H7 (cell line): ENCODE results near the gene EIF2B4. TPM values are rescaled to one million over a fixed set of nuclear protein-coding genes. Genes with fewer than 3 reads are reported as not detected.
A peak's percentile ranks its signal among the peaks of the same experiment; 100 is the strongest.

Experiments used
- DNase-seq: peaks from one replicate; pipeline ENCODE4 v3.0.0; 2012
- H3K27me3 ChIP-seq: 2 replicates; pipeline ENCODE4 v1.6.0; 2011; ENCODE audit warnings: mild to moderate bottlenecking, low read length; ENCODE audit not compliant: control insufficient read depth, insufficient read depth
- H3K36me3 ChIP-seq: replicated peaks from 2 replicates; pipeline ENCODE4 v1.5.1; 2011; ENCODE audit warnings: low read length; ENCODE audit not compliant: control insufficient read depth, insufficient read depth
- H3K4me3 ChIP-seq: 2 replicates; pipeline ENCODE4 v1.5.1; 2011; ENCODE audit warnings: low read depth, mild to moderate bottlenecking, control low read depth, low read length, moderate library complexity; ENCODE audit not compliant: insufficient read depth
- total RNA-seq: library from RNA; depleted of rRNA; stranded (reverse); fragments of >200 nt; shearing (Covaris generic); gene quantifications from 2 replicates; pipeline ENCODE4 v1.2.3, GENCODE V29; 2014

Gene EIF2B4
- total RNA-seq, 1 experiment from 2014 or later = 33.1 TPM

GRCh38 chr2:27380626-27381545 is 10.7 kb upstream of the EIF2B4 start, which contains the start of gene ZNF513:
Gene ZNF513 (minus strand): TSS chr2:27380734. CDS start chr2:27380526, 208 bp downstream.
- Histone ChIP-seq H3K36me3 (peaks cover 56% of the 10 kb centered on the region), H3K27me3 (no peaks in the 10 kb centered on the region), H3K4me3 (peak within 1 kb of the TSS; percentile 91)
- peak; percentile 98 for DNase-seq

DNA sequence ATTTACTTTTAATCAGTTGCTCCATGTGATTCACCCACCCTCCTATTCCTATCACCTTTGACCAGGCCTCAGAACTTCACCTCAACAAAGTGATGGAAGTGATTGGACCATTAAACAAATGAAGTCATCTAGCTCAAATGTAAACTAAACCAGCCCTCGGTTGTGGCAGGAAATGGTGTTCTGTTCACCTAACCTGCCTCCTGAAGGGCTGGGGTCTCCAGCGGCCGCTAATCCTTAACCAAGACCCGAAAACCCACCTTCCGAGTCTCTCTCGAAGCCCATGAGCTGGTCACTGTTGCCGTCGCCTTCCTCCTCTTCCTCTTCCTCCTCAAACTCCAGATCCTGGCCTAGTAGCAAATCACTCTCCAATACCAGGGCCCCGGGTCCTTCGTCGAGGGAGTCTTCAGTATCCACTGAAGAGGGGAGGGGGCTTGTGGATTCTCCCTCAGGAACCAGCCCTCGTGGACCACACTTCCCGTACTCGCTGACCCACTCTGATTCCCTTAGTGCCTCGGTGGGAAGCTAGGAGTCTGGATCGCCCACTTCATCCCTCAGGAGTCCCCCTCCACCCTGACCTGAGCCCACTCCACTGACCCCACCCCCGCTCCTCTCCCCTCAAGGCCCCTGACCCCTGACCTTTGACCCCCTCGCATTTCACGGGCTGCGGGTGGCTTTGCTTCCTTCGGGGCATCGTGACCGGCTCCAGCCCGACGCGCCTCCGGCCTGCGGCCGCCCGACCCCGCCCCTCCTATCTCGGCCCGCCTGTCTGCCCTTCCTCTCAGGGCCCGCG is 9.9 kb upstream of the EIF2B4 start:
- H3K27me3 ChIP-seq = no peaks in the 10 kb centered on the region
- DNase-seq = no peak
- peaks cover 57% of the 10 kb centered on the region for H3K36me3 ChIP-seq
- H3K4me3 ChIP-seq = peak overlapping the region; percentile 91

DNA sequence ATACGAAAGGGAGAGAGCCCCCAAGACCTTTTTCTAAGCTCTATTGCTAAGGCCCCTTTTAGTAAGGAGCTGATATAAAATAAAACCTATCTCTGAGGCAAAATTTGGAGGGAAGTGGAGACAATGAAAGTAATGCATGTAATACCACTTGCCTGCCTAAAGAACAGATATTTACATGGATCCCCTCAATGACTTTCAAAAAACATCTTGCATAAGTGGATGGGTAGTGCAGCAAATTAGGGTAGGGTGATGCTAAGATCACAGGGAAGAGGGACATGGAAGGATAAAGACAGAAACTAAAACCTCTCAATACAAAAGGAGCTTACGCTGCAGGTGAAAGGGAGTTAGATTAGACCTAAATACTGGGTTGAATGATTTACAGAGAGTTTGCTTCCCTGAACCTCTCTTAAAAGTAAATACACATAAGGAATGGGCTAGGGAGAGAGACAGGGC is 9.3 kb upstream of the EIF2B4 start:
- no peaks in the 10 kb centered on the region for H3K27me3 ChIP-seq
- DNase-seq = no peak
- peak overlapping the region; percentile 91 for H3K4me3 ChIP-seq
- H3K36me3 ChIP-seq = peaks cover 54% of the 10 kb centered on the region

- no peak for DNase-seq
- Histone ChIP-seq H3K4me3 (no peak overlapping the region), H3K36me3 (peaks cover 53% of the 10 kb centered on the region), H3K27me3 (no peaks in the 10 kb centered on the region)
Observed at GRCh38 chr2:27378809-27379290, 8.7 kb upstream of the EIF2B4 start.

GRCh38 chr2:27378096-27378808 is 8.1 kb upstream of the EIF2B4 start:
- DNase-seq = peak; percentile 56
- H3K27me3 ChIP-seq = no peaks in the 10 kb centered on the region
- H3K4me3 ChIP-seq = no peak overlapping the region
- peaks cover 51% of the 10 kb centered on the region for H3K36me3 ChIP-seq

DNA sequence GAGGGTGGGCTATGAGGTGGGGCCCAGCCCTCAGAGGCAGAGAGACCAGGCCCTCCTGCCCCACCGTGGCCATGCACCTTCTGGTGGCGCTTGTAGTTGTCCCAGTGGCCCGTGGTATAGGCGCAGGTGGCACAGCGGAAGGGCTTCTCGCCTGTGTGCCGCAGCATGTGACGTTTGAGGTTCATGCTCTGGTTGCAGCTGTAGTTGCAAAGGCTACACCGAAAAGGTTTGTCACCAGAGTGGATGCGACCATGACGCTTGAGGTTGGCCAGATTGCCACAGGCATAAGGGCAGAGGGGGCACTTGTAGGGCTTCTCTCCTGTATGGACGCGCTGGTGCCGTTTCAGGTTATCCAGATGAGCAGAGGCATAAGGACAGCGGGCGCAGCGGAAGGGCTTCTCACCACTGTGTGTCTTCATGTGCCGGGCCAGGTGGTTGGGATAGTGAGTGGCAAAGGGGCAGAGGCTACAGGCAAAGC is 7.5 kb upstream of the EIF2B4 start:
- no peak for DNase-seq
- Histone ChIP-seq H3K36me3 (peaks cover 48% of the 10 kb centered on the region), H3K27me3 (no peaks in the 10 kb centered on the region), H3K4me3 (no peak overlapping the region)

GRCh38 chr2:27376866-27377617 is 6.9 kb upstream of the EIF2B4 start:
- peaks cover 45% of the 10 kb centered on the region for H3K36me3 ChIP-seq
- H3K4me3 ChIP-seq = no peak overlapping the region
- DNase-seq = no peak
- H3K27me3 ChIP-seq = no peaks in the 10 kb centered on the region

- DNase-seq = no peak
- Histone ChIP-seq H3K36me3 (peaks cover 38% of the 10 kb centered on the region), H3K4me3 (no peak overlapping the region), H3K27me3 (no peaks in the 10 kb centered on the region)
Observed at GRCh38 chr2:27376151-27376865, 6.2 kb upstream of the EIF2B4 start.

DNA sequence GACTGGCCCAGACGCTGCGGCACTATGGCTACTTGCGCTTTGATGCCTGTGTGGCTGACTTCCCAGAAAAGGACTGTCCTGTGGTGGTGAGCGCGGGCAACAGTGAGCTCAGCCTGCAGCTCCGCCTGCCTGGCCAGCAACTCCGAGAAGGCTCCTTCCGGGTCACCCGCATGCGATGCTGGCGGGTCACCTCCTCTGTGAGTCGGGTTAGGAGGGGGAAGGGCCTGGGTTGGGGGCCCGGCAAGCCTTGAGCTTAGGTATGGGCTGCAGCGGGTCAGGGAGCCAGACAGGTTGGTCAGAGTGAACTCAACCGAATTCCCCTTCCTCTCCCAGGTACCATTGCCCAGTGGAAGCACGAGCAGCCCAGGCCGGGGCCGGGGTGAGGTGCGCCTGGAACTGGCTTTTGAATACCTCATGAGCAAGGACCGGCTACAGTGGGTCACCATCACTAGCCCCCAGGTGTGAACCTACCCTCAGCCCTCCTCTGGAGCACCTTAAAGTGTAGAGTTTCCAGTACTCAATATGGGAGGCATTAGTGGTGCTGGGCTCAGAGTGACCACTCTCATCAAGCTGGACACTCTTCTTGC is 5.5 kb upstream of the EIF2B4 start:
- no peak overlapping the region for H3K4me3 ChIP-seq
- no peaks in the 10 kb centered on the region for H3K27me3 ChIP-seq
- DNase-seq = no peak
- peaks cover 38% of the 10 kb centered on the region for H3K36me3 ChIP-seq

DNA sequence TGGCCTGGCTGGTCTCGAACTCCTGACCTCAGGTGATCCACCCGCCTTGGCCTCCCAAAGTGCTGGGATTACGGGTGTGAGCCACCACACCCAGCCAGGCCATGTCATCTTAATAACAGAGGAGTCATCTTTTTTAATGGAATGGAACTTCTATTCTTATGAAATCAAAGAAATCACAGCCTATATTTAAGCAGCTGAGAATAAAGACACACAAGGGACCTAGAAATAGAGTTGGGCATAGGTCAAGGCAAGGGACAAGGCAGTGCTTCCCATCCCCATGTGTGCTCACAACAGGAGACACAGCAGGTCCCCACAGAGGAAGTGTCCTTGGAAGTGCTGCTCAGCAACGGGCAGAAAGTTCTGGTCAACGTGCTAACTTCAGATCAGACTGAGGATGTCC is 3.4 kb upstream of the EIF2B4 start:
- no peaks in the 10 kb centered on the region for H3K27me3 ChIP-seq
- no peak for DNase-seq
- H3K36me3 ChIP-seq = peaks cover 38% of the 10 kb centered on the region
- H3K4me3 ChIP-seq = no peak overlapping the region

DNA sequence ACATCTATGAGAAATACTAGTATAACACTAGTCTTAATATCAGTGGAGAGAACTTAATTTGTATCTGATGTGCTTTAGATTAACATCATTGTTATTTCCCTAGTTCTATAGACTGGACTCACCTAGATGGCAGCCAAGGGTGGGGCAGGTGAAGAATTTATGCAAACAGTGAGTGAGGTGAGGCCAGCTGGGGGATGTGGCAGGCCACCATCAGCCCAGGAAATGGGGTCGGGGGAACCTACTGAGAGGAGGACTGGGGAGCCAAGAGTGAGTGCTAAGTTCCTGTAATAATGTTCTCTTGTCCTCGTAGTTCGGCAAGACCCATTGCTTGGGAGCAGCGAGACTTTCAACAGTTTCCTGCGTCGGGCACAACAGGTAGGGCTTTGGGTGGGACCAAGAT is 2.8 kb upstream of the EIF2B4 start:
- no peak for DNase-seq
- Histone ChIP-seq H3K36me3 (peaks cover 35% of the 10 kb centered on the region), H3K4me3 (no peak overlapping the region), H3K27me3 (no peaks in the 10 kb centered on the region)

DNA sequence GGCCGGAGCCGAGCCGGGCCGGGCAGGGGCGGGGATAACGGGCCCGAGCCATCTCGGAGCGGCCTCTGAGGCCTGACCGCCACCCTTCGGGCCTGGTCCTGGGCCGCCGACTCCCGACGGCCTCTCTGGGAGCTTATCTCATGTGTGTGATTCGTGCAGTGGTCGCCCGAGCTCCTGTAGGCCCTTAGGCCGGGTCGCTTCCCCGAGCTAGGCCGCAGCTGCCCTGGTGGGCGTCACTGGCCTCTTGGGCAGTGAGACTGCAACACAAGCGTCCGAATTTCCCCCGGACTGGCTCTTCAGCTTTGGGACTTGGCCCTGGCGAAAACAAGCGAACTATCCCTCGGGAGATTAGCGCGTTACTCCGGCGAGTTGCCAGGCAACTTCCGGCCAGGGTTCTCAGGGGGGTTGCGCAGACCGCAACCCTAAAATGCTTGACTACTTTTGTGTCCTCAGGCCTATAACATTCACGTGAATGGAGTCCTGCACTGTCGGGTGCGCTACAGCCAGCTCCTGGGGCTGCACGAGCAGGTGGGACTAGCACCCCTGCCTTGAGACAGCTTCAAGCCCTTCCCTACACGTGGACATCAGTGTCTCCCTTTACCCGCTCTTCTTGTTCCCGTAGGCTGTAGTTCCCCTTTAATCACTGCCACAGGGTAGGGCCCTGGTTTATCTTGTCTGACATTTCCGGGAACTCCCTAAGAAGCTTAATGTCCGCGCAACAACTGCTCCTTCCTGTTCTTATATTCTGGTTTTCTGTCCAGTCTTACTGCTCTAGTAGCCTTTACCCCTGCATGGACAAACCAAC is 880 bp upstream of the EIF2B4 start:
- peak overlapping the region; percentile 99 for H3K4me3 ChIP-seq
- DNase-seq = no peak
- H3K36me3 ChIP-seq = peaks cover 32% of the 10 kb centered on the region
- no peaks in the 10 kb centered on the region for H3K27me3 ChIP-seq
